HG03521 (cell line): ENCODE data around the gene SFI1.
"Not testable (repeated sequence)": the region's sequence is repeated elsewhere in the genome, so short reads cannot be mapped to it uniquely, and the experiment has no call there.

Experiments
- ATAC-seq: cut with Tn5 transposase; IDR thresholded peaks from one replicate; pipeline ENCODE4 v1.9.1; 2021; ENCODE audit warnings: mild to moderate bottlenecking, moderate library complexity; ENCODE audit not compliant: unreplicated experiment

The SFI1 gene

GRCh38 chr22:31490496-31490925, 5.8 kb upstream of the SFI1 start:
- peak; percentile 41 for ATAC-seq

GRCh38 chr22:31491218-31491962, 4.9 kb upstream of the SFI1 start:
- no peak for ATAC-seq

GRCh38 chr22:31492151-31492550, 4.2 kb upstream of the SFI1 start:
- ATAC-seq, result no peak

- ATAC-seq, result not testable (repeated sequence)
Measured at GRCh38 chr22:31493355-31493754, 3.0 kb upstream of the SFI1 start.

- no peak for ATAC-seq
Measured at GRCh38 chr22:31495343-31495742, 993 bp upstream of the SFI1 start.

- ATAC-seq, result no peak
Measured at GRCh38 chr22:31496735-31497146, 405 bp downstream of the SFI1 start.

- ATAC-seq, result no peak
Measured at GRCh38 chr22:31497148-31497938, 1.0 kb downstream of the SFI1 start.

GRCh38 chr22:31501738-31502137, 5.4 kb downstream of the SFI1 start:
- no peak for ATAC-seq

GRCh38 chr22:31503211-31503964, 7.1 kb downstream of the SFI1 start:
- ATAC-seq, result no peak

GRCh38 chr22:31504282-31504681, 7.9 kb downstream of the SFI1 start:
- no peak for ATAC-seq

GRCh38 chr22:31507517-31507916, 11.2 kb downstream of the SFI1 start:
- ATAC-seq, result not testable (repeated sequence)

- ATAC-seq, result no peak
Measured at GRCh38 chr22:31508536-31508935, 12.2 kb downstream of the SFI1 start.

GRCh38 chr22:31509061-31509762, 12.9 kb downstream of the SFI1 start:
- no peak for ATAC-seq

GRCh38 chr22:31520051-31520450, 23.7 kb downstream of the SFI1 start:
- ATAC-seq, result no peak

- ATAC-seq, result not testable (repeated sequence)
Measured at GRCh38 chr22:31524132-31524531, 27.8 kb downstream of the SFI1 start.

- no peak for ATAC-seq
Measured at GRCh38 chr22:31526270-31526669, 29.9 kb downstream of the SFI1 start.

GRCh38 chr22:31530823-31531195, 34.5 kb downstream of the SFI1 start:
- no peak for ATAC-seq

GRCh38 chr22:31532060-31532459, 35.7 kb downstream of the SFI1 start:
- ATAC-seq, result no peak

GRCh38 chr22:31533374-31533773, 37.0 kb downstream of the SFI1 start:
- no peak for ATAC-seq

GRCh38 chr22:31537019-31537535, 40.7 kb downstream of the SFI1 start:
- ATAC-seq, result no peak

GRCh38 chr22:31538815-31539214, 42.5 kb downstream of the SFI1 start:
- ATAC-seq, result no peak
